Measurements from ENCODE around the gene TAP1.

TAP1 gene

DNA sequence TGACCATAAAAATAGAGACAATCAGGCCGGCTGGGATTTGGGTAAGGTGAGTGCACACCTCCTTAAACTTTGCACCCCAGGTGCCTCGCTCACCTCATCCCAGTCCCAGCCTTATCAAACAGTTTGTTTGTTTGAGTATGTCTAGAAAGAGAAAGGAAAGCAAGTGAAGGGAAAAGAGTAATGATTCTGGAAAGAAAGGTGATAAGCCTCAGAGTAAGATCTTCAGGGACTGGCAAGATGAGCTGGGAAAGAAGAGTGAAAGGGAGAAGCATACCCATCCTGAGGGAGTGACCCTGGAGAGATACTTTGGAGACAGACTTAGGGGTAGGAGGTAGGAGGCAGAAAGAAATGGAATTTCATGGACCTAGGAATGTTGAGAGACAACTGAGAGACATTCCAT is 16.6 kb downstream of the TAP1 start:
- Histone ChIP-seq H3K9me3 (ENCODE audit: control insufficient read depth, low read length) (no peaks in the 10 kb centered on the region), H3K36me3 (ENCODE audit: control insufficient read depth, insufficient read depth, low read length, severe bottlenecking) (peaks cover 29% of the 10 kb centered on the region), H3K4me3 (ENCODE audit: low read length) (no peak overlapping the region), H3K4me1 (ENCODE audit: control insufficient read depth, insufficient read depth, low read length) (peaks cover 7% of the 10 kb centered on the region), H3K27me3 (replicated peaks; ENCODE audit: control insufficient read depth, insufficient read depth, low read length) (no peaks in the 10 kb centered on the region), H3K9ac (ENCODE audit: low read length) (no peak overlapping the region)
- DNase-seq (ENCODE audit: low read depth) = no peak

DNA sequence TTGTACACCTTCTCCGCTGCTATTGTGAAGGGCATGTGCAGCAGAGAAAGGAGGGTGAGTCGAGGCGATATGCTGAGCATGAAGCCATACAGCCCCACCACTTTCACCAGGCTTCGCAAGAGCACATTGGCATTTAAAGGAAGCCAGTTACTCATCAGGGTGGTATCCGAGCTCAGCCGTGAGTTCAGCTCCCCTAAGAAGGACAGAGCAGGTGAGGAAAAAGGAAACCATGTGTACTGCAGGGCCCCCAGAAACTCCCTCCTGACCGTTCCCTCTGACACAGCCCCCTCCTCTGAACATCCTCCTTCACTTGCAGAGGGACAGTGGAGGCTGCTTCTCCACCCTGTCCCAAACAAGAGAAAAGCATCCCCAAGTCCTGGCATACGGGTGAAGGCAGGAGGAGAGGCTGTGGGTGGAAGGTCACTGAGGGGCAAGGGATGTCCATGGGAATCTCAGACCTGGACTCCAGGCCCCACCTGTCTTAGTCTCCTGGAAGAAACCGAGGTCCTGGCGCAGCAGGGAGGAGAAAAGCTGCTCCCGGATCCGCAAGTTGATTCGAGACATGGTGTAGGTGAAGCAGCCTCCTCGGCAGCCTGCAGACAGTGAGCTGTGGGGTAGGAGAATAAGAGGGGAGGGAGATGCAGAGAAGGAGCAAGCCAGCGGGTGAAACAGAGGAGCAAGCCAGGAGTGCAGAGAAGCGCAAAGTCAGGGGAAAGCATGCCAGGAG is 18.2 kb downstream of the TAP1 start:
- no peak overlapping the region for H3K9ac ChIP-seq (ENCODE audit: low read length)
- no peaks in the 10 kb centered on the region for H3K27me3 ChIP-seq (replicated peaks; ENCODE audit: control insufficient read depth, insufficient read depth, low read length)
- H3K4me3 ChIP-seq (ENCODE audit: low read length) = no peak overlapping the region
- H3K4me1 ChIP-seq (ENCODE audit: control insufficient read depth, insufficient read depth, low read length) = peaks cover 7% of the 10 kb centered on the region
- H3K36me3 ChIP-seq (ENCODE audit: control insufficient read depth, insufficient read depth, low read length, severe bottlenecking) = peaks cover 31% of the 10 kb centered on the region
- H3K9me3 ChIP-seq (ENCODE audit: control insufficient read depth, low read length) = no peaks in the 10 kb centered on the region
- no peak for DNase-seq (ENCODE audit: low read depth)

DNA sequence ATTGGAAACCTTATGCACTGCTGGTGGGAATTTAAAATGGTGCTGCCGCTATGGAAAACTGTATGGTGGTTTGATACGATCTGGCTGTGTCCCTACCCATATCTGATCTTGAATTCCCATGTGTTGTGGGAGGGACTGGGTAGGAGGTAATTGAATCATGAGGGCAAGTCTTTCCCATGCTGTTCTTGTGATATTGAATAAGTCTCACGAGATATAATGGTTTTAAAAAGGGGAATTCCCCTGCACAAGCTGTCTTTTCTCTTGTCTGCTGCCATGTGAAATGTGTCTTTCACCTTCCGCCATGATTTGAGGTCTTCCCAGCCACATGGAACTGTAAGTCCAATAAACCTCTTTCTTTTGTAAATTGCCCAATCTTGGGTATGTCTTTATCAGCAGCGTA is 19.8 kb downstream of the TAP1 start:
- peaks cover 48% of the 10 kb centered on the region for H3K36me3 ChIP-seq (ENCODE audit: control insufficient read depth, insufficient read depth, low read length, severe bottlenecking)
- no peaks in the 10 kb centered on the region for H3K9me3 ChIP-seq (ENCODE audit: control insufficient read depth, low read length)
- no peak overlapping the region for H3K4me3 ChIP-seq (ENCODE audit: low read length)
- DNase-seq (ENCODE audit: low read depth) = no peak
- H3K4me1 ChIP-seq (ENCODE audit: control insufficient read depth, insufficient read depth, low read length) = peaks cover 7% of the 10 kb centered on the region
- H3K27me3 ChIP-seq (replicated peaks; ENCODE audit: control insufficient read depth, insufficient read depth, low read length) = no peaks in the 10 kb centered on the region
- H3K9ac ChIP-seq (ENCODE audit: low read length) = no peak overlapping the region

DNA sequence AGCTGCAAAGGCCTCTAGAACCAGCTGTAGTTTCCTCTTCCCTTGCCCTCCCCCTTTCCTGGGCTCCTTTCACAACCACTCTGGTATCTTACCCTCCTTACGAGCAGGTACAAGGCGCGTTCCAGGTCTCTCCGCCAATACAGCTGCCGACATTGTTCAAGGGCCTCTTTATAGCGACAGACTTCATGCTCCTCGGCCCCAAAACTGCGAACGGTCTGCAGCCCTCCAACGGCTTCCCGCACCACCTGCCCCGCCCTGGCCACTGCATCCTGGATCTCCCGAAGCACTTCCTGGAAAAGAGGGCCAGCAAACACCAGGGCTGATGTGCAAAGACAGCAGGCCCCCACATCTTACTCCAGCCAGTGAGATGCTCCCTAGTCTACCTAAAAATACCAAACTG is 21.0 kb downstream of the TAP1 start:
- Histone ChIP-seq H3K4me1 (ENCODE audit: control insufficient read depth, insufficient read depth, low read length) (peaks cover 2% of the 10 kb centered on the region), H3K27me3 (replicated peaks; ENCODE audit: control insufficient read depth, insufficient read depth, low read length) (no peaks in the 10 kb centered on the region), H3K4me3 (ENCODE audit: low read length) (no peak overlapping the region), H3K9me3 (ENCODE audit: control insufficient read depth, low read length) (no peaks in the 10 kb centered on the region), H3K36me3 (ENCODE audit: control insufficient read depth, insufficient read depth, low read length, severe bottlenecking) (peaks cover 52% of the 10 kb centered on the region), H3K9ac (ENCODE audit: low read length) (no peak overlapping the region)
- no peak for DNase-seq (ENCODE audit: low read depth)

DNA sequence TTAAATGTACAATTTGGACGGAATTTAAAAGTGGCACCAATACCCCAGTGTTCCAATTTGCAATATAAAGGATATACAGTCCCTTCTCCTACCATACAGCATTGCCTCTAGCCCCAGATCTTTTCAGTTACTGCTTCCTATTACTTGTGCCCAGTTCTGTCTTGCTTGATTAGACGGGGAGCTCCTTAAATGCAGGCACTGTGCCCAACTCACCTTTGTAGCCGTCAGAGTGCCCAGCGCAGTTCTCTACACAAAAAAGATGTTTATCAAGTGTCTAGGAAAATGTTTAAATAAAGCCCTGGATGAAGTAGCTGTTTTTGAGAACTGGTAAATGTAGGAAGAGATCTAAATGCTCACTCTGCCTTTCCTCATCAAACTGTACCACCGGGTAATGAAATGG is 22.6 kb downstream of the TAP1 start:
- DNase-seq (ENCODE audit: low read depth) = no peak
- no peaks in the 10 kb centered on the region for H3K9me3 ChIP-seq (ENCODE audit: control insufficient read depth, low read length)
- H3K9ac ChIP-seq (ENCODE audit: low read length) = no peak overlapping the region
- peaks cover 7% of the 10 kb centered on the region for H3K4me1 ChIP-seq (ENCODE audit: control insufficient read depth, insufficient read depth, low read length)
- no peaks in the 10 kb centered on the region for H3K27me3 ChIP-seq (replicated peaks; ENCODE audit: control insufficient read depth, insufficient read depth, low read length)
- no peak overlapping the region for H3K4me3 ChIP-seq (ENCODE audit: low read length)
- H3K36me3 ChIP-seq (ENCODE audit: control insufficient read depth, insufficient read depth, low read length, severe bottlenecking) = peaks cover 52% of the 10 kb centered on the region

DNA sequence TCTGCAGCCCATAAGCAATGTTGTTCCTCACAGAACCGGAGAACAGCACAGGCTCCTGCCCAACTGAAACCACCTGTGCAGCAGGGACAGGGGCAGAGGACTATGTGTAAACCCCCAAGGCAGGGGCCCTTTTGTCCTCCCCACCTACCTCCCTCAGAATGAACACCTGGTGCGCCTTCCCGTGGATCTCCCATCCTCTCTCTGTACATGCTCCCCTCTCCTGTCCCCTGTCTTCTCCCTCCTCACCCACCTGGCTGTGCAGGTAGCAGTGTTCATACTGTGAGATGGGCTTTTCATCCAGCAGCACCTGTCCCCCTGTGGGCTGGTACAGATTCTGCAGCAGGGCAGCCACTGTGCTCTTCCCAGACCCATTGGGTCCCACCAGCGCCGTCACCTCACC is 23.5 kb downstream of the TAP1 start:
- Histone ChIP-seq H3K4me1 (ENCODE audit: control insufficient read depth, insufficient read depth, low read length) (peaks cover 10% of the 10 kb centered on the region), H3K9ac (ENCODE audit: low read length) (no peak overlapping the region), H3K9me3 (ENCODE audit: control insufficient read depth, low read length) (no peaks in the 10 kb centered on the region), H3K36me3 (ENCODE audit: control insufficient read depth, insufficient read depth, low read length, severe bottlenecking) (peaks cover 46% of the 10 kb centered on the region), H3K27me3 (replicated peaks; ENCODE audit: control insufficient read depth, insufficient read depth, low read length) (no peaks in the 10 kb centered on the region), H3K4me3 (ENCODE audit: low read length) (no peak overlapping the region)
- no peak for DNase-seq (ENCODE audit: low read depth)

DNA sequence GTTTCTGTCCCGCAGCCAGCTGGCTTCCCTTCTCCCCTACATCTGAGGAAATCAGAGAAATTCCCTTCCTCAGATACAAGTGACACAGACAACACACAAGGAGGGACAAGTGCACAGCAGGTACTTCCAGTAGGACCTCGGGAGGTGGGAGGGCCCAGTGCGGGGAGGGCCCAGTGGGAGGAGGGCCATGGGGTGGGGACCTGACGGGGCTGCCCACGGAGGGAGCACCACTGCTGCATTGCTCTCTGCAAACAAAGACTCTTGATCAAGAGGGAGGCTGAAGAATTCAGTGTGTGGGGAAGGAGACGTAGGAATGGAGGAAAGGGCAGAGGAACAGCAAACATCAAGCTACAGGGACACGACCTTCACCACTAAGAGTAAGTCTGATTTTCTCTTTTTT is 24.0 kb downstream of the TAP1 start:
- peaks cover 41% of the 10 kb centered on the region for H3K36me3 ChIP-seq (ENCODE audit: control insufficient read depth, insufficient read depth, low read length, severe bottlenecking)
- no peaks in the 10 kb centered on the region for H3K27me3 ChIP-seq (replicated peaks; ENCODE audit: control insufficient read depth, insufficient read depth, low read length)
- no peak overlapping the region for H3K4me3 ChIP-seq (ENCODE audit: low read length)
- H3K4me1 ChIP-seq (ENCODE audit: control insufficient read depth, insufficient read depth, low read length) = peaks cover 10% of the 10 kb centered on the region
- no peaks in the 10 kb centered on the region for H3K9me3 ChIP-seq (ENCODE audit: control insufficient read depth, low read length)
- no peak for DNase-seq (ENCODE audit: low read depth)
- H3K9ac ChIP-seq (ENCODE audit: low read length) = no peak overlapping the region

DNA sequence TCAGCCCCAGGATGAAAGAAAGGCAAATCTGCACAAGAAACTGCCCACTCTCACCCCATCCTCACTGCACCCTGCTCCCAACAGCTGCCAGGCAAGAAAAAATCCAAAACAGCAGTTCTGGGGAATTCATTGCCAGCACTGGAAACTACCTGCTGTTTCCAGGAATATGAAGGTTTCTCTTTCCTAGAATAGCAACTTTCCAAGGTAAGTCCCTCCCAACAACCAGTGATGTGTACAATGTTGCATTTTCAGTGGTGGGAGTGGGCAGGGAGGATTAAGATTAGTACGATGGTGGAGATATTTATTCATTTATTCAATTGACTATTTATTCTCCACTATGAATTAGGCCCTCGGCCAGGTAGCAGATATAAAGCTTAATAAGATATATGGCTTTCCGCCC is 26.5 kb downstream of the TAP1 start:
- Histone ChIP-seq H3K9ac (ENCODE audit: low read length) (no peak overlapping the region), H3K36me3 (ENCODE audit: control insufficient read depth, insufficient read depth, low read length, severe bottlenecking) (peaks cover 29% of the 10 kb centered on the region), H3K9me3 (ENCODE audit: control insufficient read depth, low read length) (no peaks in the 10 kb centered on the region), H3K4me1 (ENCODE audit: control insufficient read depth, insufficient read depth, low read length) (peaks cover 10% of the 10 kb centered on the region), H3K4me3 (ENCODE audit: low read length) (no peak overlapping the region), H3K27me3 (replicated peaks; ENCODE audit: control insufficient read depth, insufficient read depth, low read length) (no peaks in the 10 kb centered on the region)
- DNase-seq (ENCODE audit: low read depth) = no peak

DNA sequence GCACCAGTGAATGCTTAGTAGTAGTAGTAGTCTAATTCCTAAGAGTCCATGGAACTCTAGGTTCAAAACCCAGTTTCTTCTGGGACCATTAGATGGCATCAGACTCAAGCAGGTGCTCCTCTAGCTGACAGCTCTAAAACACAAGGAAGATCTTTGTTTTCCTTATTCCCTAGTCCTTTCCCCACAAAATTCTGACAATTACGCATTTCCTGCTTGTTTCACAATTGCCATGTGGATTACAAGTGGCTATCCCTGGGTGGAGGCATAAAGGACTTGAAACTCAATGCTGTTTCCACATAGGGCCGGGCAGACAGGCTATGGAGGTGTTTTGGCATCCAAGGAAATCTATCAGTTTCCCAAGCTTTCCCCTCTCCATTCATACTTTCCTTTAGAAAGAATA is 27.5 kb downstream of the TAP1 start:
- H3K27me3 ChIP-seq (replicated peaks; ENCODE audit: control insufficient read depth, insufficient read depth, low read length) = no peaks in the 10 kb centered on the region
- peak; percentile 52 for DNase-seq (ENCODE audit: low read depth)

DNA sequence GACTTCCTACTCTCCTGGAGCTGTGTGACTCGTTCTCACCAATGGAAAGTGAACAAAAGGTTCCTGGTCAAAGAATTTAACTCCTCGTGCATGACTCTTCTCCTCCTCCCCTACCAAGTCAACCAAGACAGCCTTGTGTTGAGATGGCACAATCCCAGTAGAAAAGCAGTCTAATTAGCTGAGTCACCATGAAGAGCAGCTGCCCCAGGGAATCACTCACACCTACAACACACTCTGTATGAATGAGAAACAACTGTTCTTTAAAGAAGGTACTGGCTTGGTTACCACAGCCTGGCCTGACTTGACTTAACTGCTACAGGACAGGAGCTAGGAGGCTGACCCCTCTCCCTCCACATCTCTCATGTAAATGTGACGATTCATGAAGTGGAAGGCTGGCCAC is 33.8 kb downstream of the TAP1 start:
- DNase-seq (ENCODE audit: low read depth) = peak; percentile 34
- Histone ChIP-seq H3K4me3 (ENCODE audit: low read length) (no peak overlapping the region), H3K36me3 (ENCODE audit: control insufficient read depth, insufficient read depth, low read length, severe bottlenecking) (no peaks in the 10 kb centered on the region), H3K27me3 (replicated peaks; ENCODE audit: control insufficient read depth, insufficient read depth, low read length) (no peaks in the 10 kb centered on the region), H3K4me1 (ENCODE audit: control insufficient read depth, insufficient read depth, low read length) (peaks cover 13% of the 10 kb centered on the region), H3K9ac (ENCODE audit: low read length) (no peak overlapping the region), H3K9me3 (ENCODE audit: control insufficient read depth, low read length) (no peaks in the 10 kb centered on the region)

More for the DNA sequence above, 27.5 kb downstream of the TAP1 start:
- Histone ChIP-seq H3K4me1 (ENCODE audit: control insufficient read depth, insufficient read depth, low read length) (peaks cover 10% of the 10 kb centered on the region), H3K4me3 (ENCODE audit: low read length) (no peak overlapping the region), H3K9ac (ENCODE audit: low read length) (no peak overlapping the region), H3K36me3 (ENCODE audit: control insufficient read depth, insufficient read depth, low read length, severe bottlenecking) (peaks cover 26% of the 10 kb centered on the region), H3K9me3 (ENCODE audit: control insufficient read depth, low read length) (no peaks in the 10 kb centered on the region)

DNA sequence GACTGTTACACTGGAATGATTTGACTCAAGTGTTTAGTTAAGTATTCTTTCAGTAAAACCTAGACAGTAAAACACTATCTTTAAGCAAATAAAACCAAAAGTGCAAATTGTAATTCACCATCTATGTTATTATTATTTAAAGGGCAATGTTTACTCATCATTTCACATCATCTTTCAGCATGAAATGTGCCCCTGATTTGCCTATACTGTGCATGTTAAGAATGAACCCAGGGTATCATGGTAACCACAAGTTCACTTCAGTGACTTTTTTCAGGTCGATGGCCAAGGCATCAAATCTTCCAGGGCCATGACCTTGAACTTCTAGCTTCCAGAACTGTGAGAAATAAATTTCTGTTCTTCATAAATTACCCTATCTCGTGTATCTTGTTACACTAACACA is 34.6 kb downstream of the TAP1 start:
- Histone ChIP-seq H3K27me3 (replicated peaks; ENCODE audit: control insufficient read depth, insufficient read depth, low read length) (no peaks in the 10 kb centered on the region), H3K9me3 (ENCODE audit: control insufficient read depth, low read length) (no peaks in the 10 kb centered on the region)

DNA sequence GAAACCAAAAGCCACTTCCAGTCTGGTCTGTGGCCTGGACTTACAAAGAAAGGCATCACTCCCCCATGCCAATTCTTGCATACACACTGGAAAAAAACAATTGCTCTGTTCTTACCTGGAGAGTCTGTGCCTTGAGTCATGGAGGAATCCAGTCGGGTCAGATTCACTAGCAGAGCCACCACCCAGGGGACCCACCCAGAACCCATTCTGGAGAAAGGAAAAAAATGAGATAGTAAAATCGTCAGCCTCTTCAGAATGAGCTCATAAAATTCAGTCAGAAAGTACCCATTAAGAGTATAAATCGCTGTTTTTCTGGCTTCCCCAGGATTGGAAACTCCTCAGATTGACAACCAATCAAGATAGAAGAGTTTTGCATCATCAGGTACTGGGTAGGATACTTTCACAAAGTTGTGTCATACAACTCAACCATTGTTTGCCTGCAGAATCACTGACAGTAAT is 36.7 kb downstream of the TAP1 start, which contains the start of gene HLA-DOB:
TSS of gene HLA-DOB (minus strand) at position 257 of the 459 bp plus-strand sequence. CDS start at position 206, 51 bp downstream.
- no peak within 1 kb of the TSS for H3K4me3 ChIP-seq (ENCODE audit: low read length)
- no peaks in the 10 kb centered on the region for H3K36me3 ChIP-seq (ENCODE audit: control insufficient read depth, insufficient read depth, low read length, severe bottlenecking)
- H3K9me3 ChIP-seq (ENCODE audit: control insufficient read depth, low read length) = no peaks in the 10 kb centered on the region
- DNase-seq (ENCODE audit: low read depth) = peak; percentile 43
- peaks cover 13% of the 10 kb centered on the region for H3K4me1 ChIP-seq (ENCODE audit: control insufficient read depth, insufficient read depth, low read length)
- no peak within 1 kb of the TSS for H3K9ac ChIP-seq (ENCODE audit: low read length)
- no peaks in the 10 kb centered on the region for H3K27me3 ChIP-seq (replicated peaks; ENCODE audit: control insufficient read depth, insufficient read depth, low read length)

More for the DNA sequence above, 34.6 kb downstream of the TAP1 start:
- DNase-seq (ENCODE audit: low read depth) = no peak
- no peaks in the 10 kb centered on the region for H3K36me3 ChIP-seq (ENCODE audit: control insufficient read depth, insufficient read depth, low read length, severe bottlenecking)
- no peak overlapping the region for H3K4me3 ChIP-seq (ENCODE audit: low read length)
- H3K9ac ChIP-seq (ENCODE audit: low read length) = no peak overlapping the region
- peaks cover 13% of the 10 kb centered on the region for H3K4me1 ChIP-seq (ENCODE audit: control insufficient read depth, insufficient read depth, low read length)

Measured in adipocyte (in vitro differentiated cells).